SU-DHL-6 (cell line): ENCODE measurements around the gene TCF12.

ENCODE experiments used
- EZH2phosphoT487 ChIP-seq: fragments of 200-600 bp; sonication (generic), shearing (Covaris generic); conservative IDR thresholded peaks from 2 replicates; pipeline ENCODE4 v1.6.1; 2018; ENCODE audit warnings: mild to moderate bottlenecking, antibody characterized with exemption, low read length, moderate library complexity, mixed read lengths
- TF ChIP-seq, protein P1 (sequence below): fragments of 200-600 bp; sonication (generic); IDR thresholded peaks from one replicate; pipeline ENCODE4 v1.5.1; 2017; ENCODE audit warnings: antibody characterized with exemption, mild to moderate bottlenecking, low read length, moderate library complexity; ENCODE audit not compliant: insufficient read depth, poor library complexity, severe bottlenecking

DNA sequence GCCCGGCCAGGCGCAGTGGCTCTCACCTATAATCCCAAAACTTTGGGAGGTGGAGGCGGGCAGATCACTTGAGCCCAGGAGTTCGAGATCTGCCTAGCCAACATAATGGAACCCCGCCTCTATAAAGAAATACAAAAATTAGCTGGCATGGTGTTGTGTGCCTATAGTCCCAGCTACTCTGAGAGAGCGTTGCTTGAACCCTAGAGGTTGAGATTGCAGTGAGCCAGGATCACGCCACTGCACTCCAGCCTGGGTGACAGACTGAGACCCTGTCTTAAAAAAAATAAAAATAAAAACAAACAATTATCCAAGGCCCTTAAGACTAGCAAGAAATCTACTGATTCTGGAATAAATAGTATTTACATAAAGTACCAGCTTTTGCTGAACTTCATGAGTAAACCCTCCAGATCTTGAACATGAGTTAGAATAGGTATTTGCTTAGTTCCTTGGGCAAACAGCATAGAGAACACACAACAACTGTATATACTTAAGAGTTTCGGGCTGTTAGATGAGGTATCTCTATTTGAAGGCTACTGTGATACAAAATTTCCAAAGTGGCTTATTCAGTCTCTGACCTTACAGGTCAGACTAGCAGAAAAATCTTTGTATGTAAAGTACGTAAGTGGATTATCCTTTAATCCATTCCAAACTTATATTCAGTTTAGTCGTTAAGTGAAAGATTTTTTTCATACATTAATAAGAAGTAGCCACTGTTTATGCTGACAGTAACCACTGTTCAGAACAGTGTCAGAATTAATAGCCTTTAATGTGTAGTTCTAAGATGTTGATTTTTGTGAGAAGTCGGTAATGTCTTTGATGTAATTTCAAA, 286.8 kb downstream of the TCF12 start:
- no peak for TF ChIP-seq EZH2phosphoT487
- TF ChIP-seq, protein P1, sequence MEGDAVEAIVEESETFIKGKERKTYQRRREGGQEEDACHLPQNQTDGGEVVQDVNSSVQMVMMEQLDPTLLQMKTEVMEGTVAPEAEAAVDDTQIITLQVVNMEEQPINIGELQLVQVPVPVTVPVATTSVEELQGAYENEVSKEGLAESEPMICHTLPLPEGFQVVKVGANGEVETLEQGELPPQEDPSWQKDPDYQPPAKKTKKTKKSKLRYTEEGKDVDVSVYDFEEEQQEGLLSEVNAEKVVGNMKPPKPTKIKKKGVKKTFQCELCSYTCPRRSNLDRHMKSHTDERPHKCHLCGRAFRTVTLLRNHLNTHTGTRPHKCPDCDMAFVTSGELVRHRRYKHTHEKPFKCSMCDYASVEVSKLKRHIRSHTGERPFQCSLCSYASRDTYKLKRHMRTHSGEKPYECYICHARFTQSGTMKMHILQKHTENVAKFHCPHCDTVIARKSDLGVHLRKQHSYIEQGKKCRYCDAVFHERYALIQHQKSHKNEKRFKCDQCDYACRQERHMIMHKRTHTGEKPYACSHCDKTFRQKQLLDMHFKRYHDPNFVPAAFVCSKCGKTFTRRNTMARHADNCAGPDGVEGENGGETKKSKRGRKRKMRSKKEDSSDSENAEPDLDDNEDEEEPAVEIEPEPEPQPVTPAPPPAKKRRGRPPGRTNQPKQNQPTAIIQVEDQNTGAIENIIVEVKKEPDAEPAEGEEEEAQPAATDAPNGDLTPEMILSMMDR = no peak
